Endodermal cell (in vitro differentiated cells): ENCODE measurements around the gene APOC3. TPM values are rescaled to one million over a fixed set of nuclear protein-coding genes. Genes with fewer than 3 reads are reported as not detected.

Source experiments
- DNase-seq: peaks from one replicate; pipeline ENCODE4 v3.0.0-alpha.2; 2017
- H3K27ac ChIP-seq: 2 replicates; pipeline ENCODE4 v1.5.1; 2013; ENCODE audit warnings: mild to moderate bottlenecking, low read depth, low read length, moderate library complexity
- H3K27me3 ChIP-seq: 2 replicates; pipeline ENCODE4 v1.6.1; 2013; ENCODE audit warnings: mild to moderate bottlenecking, low read length, moderate library complexity; ENCODE audit not compliant: insufficient read depth, control insufficient read depth, poor library complexity, severe bottlenecking
- H3K36me3 ChIP-seq: 2 replicates; pipeline ENCODE4 v1.7.0; 2013; ENCODE audit warnings: mild to moderate bottlenecking, low read length, moderate library complexity; ENCODE audit not compliant: control insufficient read depth, insufficient read depth
- H3K4me1 ChIP-seq: one replicate; pipeline ENCODE4 v1.7.0; 2013; ENCODE audit warnings: low read length; ENCODE audit not compliant: control insufficient read depth, insufficient read depth
- H3K4me3 ChIP-seq: 2 replicates; pipeline ENCODE4 v1.5.1; 2013; ENCODE audit warnings: mild to moderate bottlenecking, low read length, moderate library complexity
- H3K9ac ChIP-seq: 2 replicates; pipeline ENCODE4 v1.6.1; 2013; ENCODE audit warnings: mild to moderate bottlenecking, low read length, moderate library complexity; ENCODE audit not compliant: poor library complexity, severe bottlenecking; ENCODE audit errors: extremely low read depth
- H3K9me3 ChIP-seq: 2 replicates; pipeline ENCODE4 v1.6.1; 2013; ENCODE audit warnings: mild to moderate bottlenecking, low read length, moderate library complexity; ENCODE audit not compliant: control insufficient read depth
- H3K27ac Mint-ChIP-seq: 2 replicates; pipeline ENCODE4 v1.8.0; 2020; ENCODE audit warnings: mixed read lengths
- H3K27me3 Mint-ChIP-seq: 2 replicates; pipeline ENCODE4 v1.8.0; 2021; ENCODE audit warnings: mild to moderate bottlenecking, mixed read lengths; ENCODE audit not compliant: insufficient read depth
- H3K36me3 Mint-ChIP-seq: 2 replicates; pipeline ENCODE4 v1.8.0; 2020; ENCODE audit warnings: low read depth, mixed read lengths
- H3K4me1 Mint-ChIP-seq: 2 replicates; pipeline ENCODE4 v1.8.0; 2020; ENCODE audit warnings: mixed read lengths
- H3K4me3 Mint-ChIP-seq: 2 replicates; pipeline ENCODE4 v1.8.0; 2020; ENCODE audit warnings: mild to moderate bottlenecking, moderate library complexity, mixed read lengths
- H3K9me3 Mint-ChIP-seq: 2 replicates; pipeline ENCODE4 v1.8.0; 2020; ENCODE audit warnings: mild to moderate bottlenecking, mixed read lengths
- CTCF ChIP-seq: fragments of 200-600 bp; sonication (generic); conservative IDR thresholded peaks from 2 replicates; pipeline ENCODE4 v1.5.0; 2021; ENCODE audit warnings: antibody characterized with exemption, mild to moderate bottlenecking
- WGBS, 2 experiments: methylation state at CpG; one replicate each; pipeline versions ENCODE4 v1.1.5 to v1.1.7; 2013; ENCODE audit warnings: missing lambda C conversion rate in 2 of 2, mixed read lengths in 1 of 2; ENCODE audit not compliant: insufficient coverage in 1 of 2, insufficient read length in 1 of 2; 5-methylcytosine and 5-hydroxymethylcytosine counted together
- long read RNA-seq, 4 experiments: library from polyadenylated mRNA in 2 of 4; library from RNA in 1 of 4; library from capped mRNA in 1 of 4; stranded (forward) in 3 of 4; unstranded in 1 of 4; transcript quantifications; one replicate each; pipeline ENCODE4 v2.0.0, GENCODE V29; 2020 to 2021; ENCODE audit warnings: inconsistent platforms in 1 of 4
- polyA plus RNA-seq, 2 experiments: library from polyadenylated mRNA; stranded (reverse); fragments of 50-300 nt; gene quantifications; one replicate each; pipeline ENCODE4 v1.2.3, GENCODE V29; 2013
- total RNA-seq, 2 donors: library from RNA; stranded (reverse); fragmentation: NEBNext Ultra II Directional in 1 of 2; extraction: Animal tissue kit (Norgen Biotek cat#: 25700) in 1 of 2; gene quantifications; 2 replicates in 1 of 2; 3 replicates in 1 of 2; pipeline ENCODE4 v1.2.1, GENCODE V29; 2021

The APOC3 gene
- not detected for total RNA-seq
- not detected for polyA plus RNA-seq (2013, experiment 1 of 2)
- polyA plus RNA-seq (2013, experiment 2 of 2), result not detected
- long read RNA-seq, experiment 1, result 0 reads
- long read RNA-seq, experiment 2, result 0 reads
- long read RNA-seq, experiment 3, result 0 reads
- long read RNA-seq, experiment 4, result 0 reads

- peaks cover 11% of the 10 kb centered on the region for H3K27me3 Mint-ChIP-seq
Observed at GRCh38 chr11:116829525-116830183, at the start of gene APOC3. TSS of gene APOC3 (plus strand) at chr11:116829907. CDS start at chr11:116830583, 676 bp downstream.

GRCh38 chr11:116782728-116783127 is 47.0 kb upstream of the APOC3 start:
- Histone ChIP-seq H3K27ac (no peak overlapping the region), H3K4me1 (no peaks in the 10 kb centered on the region), H3K4me3 (no peak overlapping the region), H3K36me3 (peaks cover 87% of the 10 kb centered on the region), H3K9me3 (no peaks in the 10 kb centered on the region), H3K9ac (no peak overlapping the region), H3K27me3 (no peaks in the 10 kb centered on the region)
- H3K4me3 Mint-ChIP-seq, result no peak overlapping the region
- WGBS, 2 experiments, result 92 to 94% methylated on average over 4 of the region's 4 CpGs
- no peaks in the 10 kb centered on the region for H3K9me3 Mint-ChIP-seq
- TF ChIP-seq CTCF, result no peak
- H3K36me3 Mint-ChIP-seq, result peaks cover 84% of the 10 kb centered on the region
- DNase-seq, result no peak
- H3K4me1 Mint-ChIP-seq, result peaks cover 7% of the 10 kb centered on the region
- no peak overlapping the region for H3K27ac Mint-ChIP-seq
- no peaks in the 10 kb centered on the region for H3K27me3 Mint-ChIP-seq

More at GRCh38 chr11:116829525-116830183, at the start of gene APOC3:
- no peak for DNase-seq
- Histone ChIP-seq H3K27me3 (no peaks in the 10 kb centered on the region), H3K9me3 (no peaks in the 10 kb centered on the region), H3K4me1 (peaks cover 10% of the 10 kb centered on the region), H3K27ac (no peak within 1 kb of the TSS), H3K9ac (no peak within 1 kb of the TSS), H3K4me3 (no peak within 1 kb of the TSS), H3K36me3 (no peaks in the 10 kb centered on the region)
- Mint-ChIP-seq H3K27ac (no peak within 1 kb of the TSS), H3K36me3 (no peaks in the 10 kb centered on the region), H3K4me3 (no peak within 1 kb of the TSS), H3K4me1 (peaks cover 2% of the 10 kb centered on the region), H3K9me3 (peaks cover 11% of the 10 kb centered on the region)
- TF ChIP-seq CTCF, result no peak
- 91 to 93% methylated on average over 4 to 9 of the region's 9 CpGs for WGBS, 2 experiments

GRCh38 chr11:116786326-116786725 is 43.4 kb upstream of the APOC3 start:
- Histone ChIP-seq H3K36me3 (peaks cover 54% of the 10 kb centered on the region), H3K4me1 (peaks cover 5% of the 10 kb centered on the region), H3K4me3 (peak overlapping the region; percentile 93), H3K9me3 (no peaks in the 10 kb centered on the region), H3K27me3 (peaks cover 6% of the 10 kb centered on the region), H3K9ac (no peak overlapping the region), H3K27ac (no peak overlapping the region)
- H3K9me3 Mint-ChIP-seq, result no peaks in the 10 kb centered on the region
- DNase-seq, result no peak
- H3K27me3 Mint-ChIP-seq, result peaks cover 27% of the 10 kb centered on the region
- peak overlapping the region; percentile 95 for H3K4me3 Mint-ChIP-seq
- 84 to 90% methylated on average over 2 of the region's 2 CpGs for WGBS, 2 experiments
- H3K36me3 Mint-ChIP-seq, result peaks cover 56% of the 10 kb centered on the region
- H3K27ac Mint-ChIP-seq, result no peak overlapping the region
- peaks cover 15% of the 10 kb centered on the region for H3K4me1 Mint-ChIP-seq
- TF ChIP-seq CTCF, result no peak
